ENCODE results near the gene GPSM1. TPM values are rescaled to one million over a fixed set of nuclear protein-coding genes. Genes with fewer than 3 reads are reported as not detected.

The GPSM1 gene
- total and polyA plus RNA-seq, 4 donors: 0.11 to 2.9 (median 1.6) TPM

DNA sequence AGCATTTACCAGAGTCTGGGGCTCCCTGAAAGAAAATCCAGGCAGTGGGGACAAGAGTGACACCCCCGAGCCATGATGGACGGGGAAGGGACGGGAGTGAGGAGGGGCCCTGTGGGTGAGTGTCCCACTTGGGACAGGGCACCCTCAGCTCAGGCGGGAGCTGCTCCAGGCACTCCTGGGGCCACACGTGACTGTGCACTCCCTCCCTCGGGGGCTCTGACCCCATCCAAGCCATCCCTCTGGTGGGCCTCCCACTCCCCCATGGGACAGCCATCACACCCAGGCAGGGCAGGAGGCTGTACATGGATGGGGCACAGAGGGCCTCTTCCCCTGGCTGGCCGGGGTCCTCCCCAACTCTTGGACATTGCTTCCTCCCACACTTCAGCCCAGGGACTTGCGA is 49.1 kb downstream of the GPSM1 start:
- DNase-seq (ENCODE audit: low spot score): no peak
- Histone ChIP-seq H3K27ac (ENCODE audit: low read depth in 1 of 2, low read length in 2 of 2) (no peak overlapping the region), H3K27me3 (ENCODE audit: control insufficient read depth in 4 of 4, insufficient read depth in 4 of 4, low read length in 3 of 4) (no peaks in the 10 kb centered on the region), H3K4me3 (ENCODE audit: low read depth in 1 of 3, low read length in 3 of 3) (no peak overlapping the region), H3K36me3 (ENCODE audit: control insufficient read depth in 4 of 4, insufficient read depth in 3 of 4, low read depth in 1 of 4, low read length in 3 of 4) (peaks cover 0 to 21% (median 7%) of the 10 kb centered on the region in 4 donors), H3K4me1 (ENCODE audit: control insufficient read depth in 4 of 4, insufficient read depth in 4 of 4, low read length in 3 of 4) (peaks cover 0 to 22% (median 11%) of the 10 kb centered on the region in 4 donors), H3K9ac (ENCODE audit: low read depth in 1 of 2, low read length in 2 of 2) (no peak overlapping the region), H3K9me3 (ENCODE audit: control insufficient read depth in 4 of 4, low read length in 3 of 4) (no peaks in the 10 kb centered on the region)
- 90% methylated on average over 8 of the region's 8 CpGs for WGBS
- TF ChIP-seq JUND (IDR thresholded peaks at IDR 0.05) (no peak), EGR1 (IDR thresholded peaks at IDR 0.05; ENCODE audit: low read depth in 2 of 2) (no peak), SP1 (IDR thresholded peaks at IDR 0.05) (no peak), RAD21 (IDR thresholded peaks at IDR 0.05) (no peak), GABPA (IDR thresholded peaks at IDR 0.05 in 1 of 2, conservative IDR thresholded peaks at IDR 0.05 in 1 of 2) (no peak), HNF4G (IDR thresholded peaks at IDR 0.05) (no peak), FOXA2 (IDR thresholded peaks at IDR 0.05) (no peak), NR2F2 (IDR thresholded peaks at IDR 0.05) (no peak), TAF1 (conservative IDR thresholded peaks at IDR 0.05) (no peak)
- TF ChIP-seq, protein P1, sequence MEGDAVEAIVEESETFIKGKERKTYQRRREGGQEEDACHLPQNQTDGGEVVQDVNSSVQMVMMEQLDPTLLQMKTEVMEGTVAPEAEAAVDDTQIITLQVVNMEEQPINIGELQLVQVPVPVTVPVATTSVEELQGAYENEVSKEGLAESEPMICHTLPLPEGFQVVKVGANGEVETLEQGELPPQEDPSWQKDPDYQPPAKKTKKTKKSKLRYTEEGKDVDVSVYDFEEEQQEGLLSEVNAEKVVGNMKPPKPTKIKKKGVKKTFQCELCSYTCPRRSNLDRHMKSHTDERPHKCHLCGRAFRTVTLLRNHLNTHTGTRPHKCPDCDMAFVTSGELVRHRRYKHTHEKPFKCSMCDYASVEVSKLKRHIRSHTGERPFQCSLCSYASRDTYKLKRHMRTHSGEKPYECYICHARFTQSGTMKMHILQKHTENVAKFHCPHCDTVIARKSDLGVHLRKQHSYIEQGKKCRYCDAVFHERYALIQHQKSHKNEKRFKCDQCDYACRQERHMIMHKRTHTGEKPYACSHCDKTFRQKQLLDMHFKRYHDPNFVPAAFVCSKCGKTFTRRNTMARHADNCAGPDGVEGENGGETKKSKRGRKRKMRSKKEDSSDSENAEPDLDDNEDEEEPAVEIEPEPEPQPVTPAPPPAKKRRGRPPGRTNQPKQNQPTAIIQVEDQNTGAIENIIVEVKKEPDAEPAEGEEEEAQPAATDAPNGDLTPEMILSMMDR (IDR thresholded peaks at IDR 0.05; ENCODE audit: low read depth, low read length, missing input control): no peak
- TF ChIP-seq, protein P2, sequence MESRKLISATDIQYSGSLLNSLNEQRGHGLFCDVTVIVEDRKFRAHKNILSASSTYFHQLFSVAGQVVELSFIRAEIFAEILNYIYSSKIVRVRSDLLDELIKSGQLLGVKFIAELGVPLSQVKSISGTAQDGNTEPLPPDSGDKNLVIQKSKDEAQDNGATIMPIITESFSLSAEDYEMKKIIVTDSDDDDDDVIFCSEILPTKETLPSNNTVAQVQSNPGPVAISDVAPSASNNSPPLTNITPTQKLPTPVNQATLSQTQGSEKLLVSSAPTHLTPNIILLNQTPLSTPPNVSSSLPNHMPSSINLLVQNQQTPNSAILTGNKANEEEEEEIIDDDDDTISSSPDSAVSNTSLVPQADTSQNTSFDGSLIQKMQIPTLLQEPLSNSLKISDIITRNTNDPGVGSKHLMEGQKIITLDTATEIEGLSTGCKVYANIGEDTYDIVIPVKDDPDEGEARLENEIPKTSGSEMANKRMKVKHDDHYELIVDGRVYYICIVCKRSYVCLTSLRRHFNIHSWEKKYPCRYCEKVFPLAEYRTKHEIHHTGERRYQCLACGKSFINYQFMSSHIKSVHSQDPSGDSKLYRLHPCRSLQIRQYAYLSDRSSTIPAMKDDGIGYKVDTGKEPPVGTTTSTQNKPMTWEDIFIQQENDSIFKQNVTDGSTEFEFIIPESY (IDR thresholded peaks at IDR 0.05): no peak
- TF ChIP-seq, protein P3, sequence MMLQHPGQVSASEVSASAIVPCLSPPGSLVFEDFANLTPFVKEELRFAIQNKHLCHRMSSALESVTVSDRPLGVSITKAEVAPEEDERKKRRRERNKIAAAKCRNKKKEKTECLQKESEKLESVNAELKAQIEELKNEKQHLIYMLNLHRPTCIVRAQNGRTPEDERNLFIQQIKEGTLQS (IDR thresholded peaks at IDR 0.05): no peak

DNA sequence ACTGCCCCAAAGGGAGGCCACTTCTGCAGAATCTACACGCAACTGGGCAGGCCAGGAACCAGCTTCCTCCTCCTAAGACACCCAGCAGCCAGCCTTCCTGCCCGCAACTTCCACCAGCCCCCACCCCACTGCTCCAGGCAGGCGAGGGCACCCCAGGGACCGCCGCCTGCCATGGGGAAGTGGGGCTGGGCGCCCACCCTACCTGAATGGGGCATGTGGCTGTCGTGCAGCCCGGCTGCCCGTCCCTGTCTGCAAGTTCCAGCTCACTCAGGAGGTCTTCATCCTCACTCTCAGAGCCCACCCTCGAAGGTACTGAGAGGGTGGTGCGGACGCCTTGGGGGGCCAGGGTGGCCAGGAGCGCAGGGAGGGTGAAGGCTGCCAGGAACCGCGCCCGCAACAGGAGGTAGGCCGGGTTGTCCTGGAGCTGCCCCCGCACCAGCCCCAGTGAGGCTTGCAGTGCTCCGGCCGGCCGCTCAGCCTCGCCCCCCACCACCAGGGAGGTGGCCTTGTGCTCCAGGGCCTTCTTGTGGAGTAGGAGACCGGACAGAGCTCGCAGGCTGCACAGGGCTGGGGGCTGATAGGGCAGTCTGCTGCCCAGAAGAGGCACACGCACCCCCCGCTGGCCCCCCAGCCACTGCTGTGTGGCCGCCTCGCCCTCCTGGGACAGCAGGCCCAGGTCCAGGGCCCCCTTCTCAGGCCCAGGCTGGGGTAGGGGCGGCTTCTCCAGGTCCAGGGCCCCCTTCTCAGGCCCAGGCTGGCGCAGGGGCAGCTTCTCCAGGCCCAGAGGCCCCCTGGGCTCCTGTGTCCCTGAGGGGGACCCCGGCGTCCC is 50.2 kb downstream of the GPSM1 start:
- Histone ChIP-seq H3K4me1 (ENCODE audit: control insufficient read depth in 4 of 4, insufficient read depth in 4 of 4, low read length in 3 of 4) (peaks cover 0 to 18% (median 8%) of the 10 kb centered on the region in 4 donors), H3K4me3 (ENCODE audit: low read depth in 1 of 3, low read length in 3 of 3) (no peak overlapping the region), H3K27me3 (ENCODE audit: control insufficient read depth in 4 of 4, insufficient read depth in 4 of 4, low read length in 3 of 4) (no peaks in the 10 kb centered on the region), H3K27ac (ENCODE audit: low read depth in 1 of 2, low read length in 2 of 2) (no peak overlapping the region), H3K9me3 (ENCODE audit: control insufficient read depth in 4 of 4, low read length in 3 of 4) (no peaks in the 10 kb centered on the region), H3K9ac (ENCODE audit: low read depth in 1 of 2, low read length in 2 of 2) (no peak overlapping the region), H3K36me3 (ENCODE audit: control insufficient read depth in 4 of 4, insufficient read depth in 3 of 4, low read depth in 1 of 4, low read length in 3 of 4) (peaks cover 0 to 32% (median 12%) of the 10 kb centered on the region in 4 donors)
- TF ChIP-seq YY1 (IDR thresholded peaks at IDR 0.05) (no peak), NR2F2 (IDR thresholded peaks at IDR 0.05) (no peak), EGR1 (IDR thresholded peaks at IDR 0.05; ENCODE audit: low read depth in 2 of 2) (no peak), GABPA (IDR thresholded peaks at IDR 0.05 in 1 of 2, conservative IDR thresholded peaks at IDR 0.05 in 1 of 2) (no peak)
- TF ChIP-seq, protein P2 (IDR thresholded peaks at IDR 0.05): no peak
- 92% methylated on average over 32 of the region's 32 CpGs for WGBS
- DNase-seq (ENCODE audit: low spot score): no peak

Data from liver (tissue), 9 donors.